HK-2 (cell line): ENCODE results near the gene MT4.

Experiments
- DNase-seq: peaks from one replicate; pipeline ENCODE4 v3.0.0-alpha.2; 2018; ENCODE audit not compliant: unreplicated experiment

MT4 gene

GRCh38 chr16:56603589-56603988 lies 38.7 kb downstream of the MT4 start:
- peak; percentile 44 for DNase-seq

GRCh38 chr16:56604966-56605365 lies 40.1 kb downstream of the MT4 start:
- no peak for DNase-seq

- no peak for DNase-seq
Observed at GRCh38 chr16:56605475-56605874, 40.6 kb downstream of the MT4 start.

GRCh38 chr16:56606071-56606475 lies 41.2 kb downstream of the MT4 start:
- peak; percentile 56 for DNase-seq

GRCh38 chr16:56606476-56607108 lies 41.7 kb downstream of the MT4 start:
- DNase-seq, result peak; percentile 66

- peak; percentile 94 for DNase-seq
Observed at GRCh38 chr16:56607109-56607618, 42.3 kb downstream of the MT4 start.

GRCh38 chr16:56607675-56608042 lies 42.8 kb downstream of the MT4 start:
- DNase-seq, result no peak

- peak; percentile 96 for DNase-seq
Observed at GRCh38 chr16:56608043-56608875, 43.4 kb downstream of the MT4 start, which contains the start of gene MT2A. Gene MT2A, plus strand, starts transcription at chr16:56608584. Its CDS starts 72 bp downstream, at chr16:56608656.

GRCh38 chr16:56608876-56609462 lies 44.1 kb downstream of the MT4 start:
- peak; percentile 34 for DNase-seq

GRCh38 chr16:56609463-56609921 lies 44.6 kb downstream of the MT4 start:
- DNase-seq, result peak; percentile 59

GRCh38 chr16:56610017-56610608 lies 45.2 kb downstream of the MT4 start:
- DNase-seq, result peak; percentile 82

- no peak for DNase-seq
Observed at GRCh38 chr16:56610609-56611111, 45.8 kb downstream of the MT4 start.

GRCh38 chr16:56611281-56611833 lies 46.5 kb downstream of the MT4 start:
- DNase-seq, result peak; percentile 51

GRCh38 chr16:56613706-56614105 lies 48.8 kb downstream of the MT4 start:
- no peak for DNase-seq

GRCh38 chr16:56614549-56614991 lies 49.7 kb downstream of the MT4 start:
- DNase-seq, result peak; percentile 53

- DNase-seq, result no peak
Observed at GRCh38 chr16:56615353-56615752, 50.5 kb downstream of the MT4 start.

GRCh38 chr16:56616608-56617211 lies 51.8 kb downstream of the MT4 start:
- no peak for DNase-seq

GRCh38 chr16:56617212-56618085 lies 52.6 kb downstream of the MT4 start:
- DNase-seq, result no peak

- DNase-seq, result no peak
Observed at GRCh38 chr16:56618138-56618537, 53.3 kb downstream of the MT4 start.
